Keratinocyte (primary cell): ENCODE measurements around the gene IRF7. TPM values are rescaled to one million over a fixed set of nuclear protein-coding genes. Genes with fewer than 3 reads are reported as not detected.

Source experiments
- DNase-seq: peaks from one replicate; pipeline ENCODE4 v3.0.0-alpha.2; 2011; ENCODE audit warnings: low read depth, missing footprints, low spot score
- FAIRE-seq: peaks from 2 replicates; lab custom pipeline; 2011; peaks lifted over from hg19 to GRCh38; lab: Jason Lieb, UNC
- H2AFZ ChIP-seq: 2 replicates; pipeline ENCODE4 v1.6.0; 2012; ENCODE audit warnings: low read length, control low read depth, inconsistent platforms; ENCODE audit not compliant: control insufficient read depth
- H3K27ac ChIP-seq: 2 replicates; pipeline ENCODE4 v1.5.1; 2011; ENCODE audit warnings: low read length; ENCODE audit not compliant: control insufficient read depth, insufficient read depth
- H3K27me3 ChIP-seq: 3 replicates; pipeline ENCODE4 v1.6.0; 2011; ENCODE audit warnings: low read length; ENCODE audit not compliant: control insufficient read depth, insufficient read depth; ENCODE audit errors: extremely low read depth
- H3K36me3 ChIP-seq, 2 experiments: 2 replicates in 1 of 2; 3 replicates in 1 of 2; pipeline ENCODE4 v1.5.1; 2011; ENCODE audit warnings: low read length in 2 of 2, mild to moderate bottlenecking in 1 of 2; ENCODE audit not compliant: control insufficient read depth in 2 of 2, insufficient read depth in 2 of 2; ENCODE audit errors: extremely low read depth in 1 of 2
- H3K4me1 ChIP-seq: 3 replicates; pipeline ENCODE4 v1.5.1; 2011; ENCODE audit warnings: low read length; ENCODE audit not compliant: control insufficient read depth, insufficient read depth; ENCODE audit errors: extremely low read depth
- H3K4me2 ChIP-seq: 3 replicates; pipeline ENCODE4 v1.6.0; 2011; ENCODE audit warnings: low read depth, low read length; ENCODE audit not compliant: control insufficient read depth, insufficient read depth; ENCODE audit errors: extremely low read depth
- H3K4me3 ChIP-seq, 3 experiments: fragments of 200-600 bp in 1 of 3; sonication (generic) in 1 of 3; 2 replicates in 2 of 3; 3 replicates in 1 of 3; pipeline ENCODE4 v1.5.1; 2011 to 2016; ENCODE audit warnings: low read length in 3 of 3, mild to moderate bottlenecking in 3 of 3, control low read depth in 2 of 3, inconsistent platforms in 1 of 3, low read depth in 1 of 3, mixed read lengths in 1 of 3, mixed run types in 1 of 3, moderate library complexity in 1 of 3; ENCODE audit not compliant: control insufficient read depth in 2 of 3, insufficient read depth in 2 of 3; ENCODE audit errors: extremely low read depth in 1 of 3
- H3K79me2 ChIP-seq: 2 replicates; pipeline ENCODE4 v1.6.0; 2012; ENCODE audit warnings: low read length; ENCODE audit not compliant: control insufficient read depth, insufficient read depth
- H3K9ac ChIP-seq: 3 replicates; pipeline ENCODE4 v1.6.0; 2011; ENCODE audit warnings: low read length; ENCODE audit not compliant: control insufficient read depth, insufficient read depth; ENCODE audit errors: extremely low read depth
- H3K9me1 ChIP-seq: 3 replicates; pipeline ENCODE4 v1.6.0; 2011; ENCODE audit warnings: low read length; ENCODE audit not compliant: control insufficient read depth, insufficient read depth; ENCODE audit errors: extremely low read depth
- H3K9me3 ChIP-seq: 2 replicates; pipeline ENCODE4 v1.5.1; 2012; ENCODE audit warnings: low read depth, low read length; ENCODE audit not compliant: control insufficient read depth
- H4K20me1 ChIP-seq: 3 replicates; pipeline ENCODE4 v1.6.0; 2011; ENCODE audit warnings: low read length; ENCODE audit not compliant: control insufficient read depth, insufficient read depth; ENCODE audit errors: extremely low read depth
- CTCF ChIP-seq, 3 experiments: IDR thresholded peaks in 1 of 3; conservative IDR thresholded peaks in 1 of 3; optimal IDR thresholded peaks in 1 of 3; 2 replicates in 2 of 3; 3 replicates in 1 of 3; pipeline versions ENCODE3 to v1.5.1; 2011; ENCODE audit warnings: low read length in 3 of 3, mild to moderate bottlenecking in 3 of 3, moderate library complexity in 2 of 3, control low read depth in 1 of 3, inconsistent platforms in 1 of 3; ENCODE audit not compliant: insufficient read depth in 2 of 3; ENCODE audit errors: extremely low read depth in 1 of 3
- EZH2 ChIP-seq: IDR thresholded peaks from one replicate; pipeline ENCODE4 v1.6.1; 2012; ENCODE audit warnings: inconsistent platforms, mild to moderate bottlenecking, low read length, moderate library complexity
- dilution Hi-C: fragments of 300-500 bp; cut with MboI; formaldehyde crosslinking; loops from one replicate; pipeline ENCODE4 v1.7.0; 2020; ENCODE audit warnings: low sequenced_read_pairs; ENCODE audit not compliant: extremely low pct_ligation_motif_present
- polyA plus RNA-seq, 5 experiments: library from polyadenylated mRNA; depleted of rRNA in 3 of 5; stranded (reverse) in 3 of 5; stranded (forward) in 1 of 5; unstranded in 1 of 5; fragments of >200 nt; gene quantifications; 1 replicate in 1 of 5; 2 replicates in 3 of 5; 3 replicates in 1 of 5; pipeline versions ENCODE4 v1.2.1 to v1.2.3, GENCODE V29; 2011 to 2012; ENCODE audit warnings: missing spikeins in 2 of 5, low read depth in 1 of 5, low replicate concordance in 1 of 5

IRF7 gene
- polyA plus RNA-seq, 1 donor (not counting 4 experiments of a cell fraction or from before 2014, with no cell fraction given), result 7.1 TPM

- TF ChIP-seq CTCF (optimal IDR thresholded peaks at IDR 0.05 in 1 of 3, IDR thresholded peaks at IDR 0.05 in 1 of 3, conservative IDR thresholded peaks at IDR 0.05 in 1 of 3; ENCODE audit: extremely low read depth in 1 of 3, insufficient read depth in 2 of 3, low read length in 3 of 3), result no peak
- no peak for TF ChIP-seq EZH2
- dilution Hi-C loops, result no loop called here
- Histone ChIP-seq H3K36me3 (no peaks in the 10 kb centered on the region), H3K9me1 (no peaks in the 10 kb centered on the region), H3K4me3 (no peak overlapping the region), H3K9me3 (no peaks in the 10 kb centered on the region), H3K4me2 (no peak overlapping the region), H3K27me3 (no peaks in the 10 kb centered on the region), H3K79me2 (no peaks in the 10 kb centered on the region), H3K9ac (no peak overlapping the region), H3K27ac (no peak overlapping the region), H2AFZ (no peak overlapping the region), H4K20me1 (no peaks in the 10 kb centered on the region), H3K4me1 (no peaks in the 10 kb centered on the region)
- DNase-seq (no peak), FAIRE-seq (no peak)
These were observed 7.7 kb upstream of the IRF7 start for GRCh38 chr11:623349-623869.

- dilution Hi-C loops, result no loop called here
- no peaks in the 10 kb centered on the region for H3K36me3 ChIP-seq
- no peak overlapping the region for H2AFZ ChIP-seq
- H3K4me3 ChIP-seq, result no peak overlapping the region
- no peaks in the 10 kb centered on the region for H3K9me3 ChIP-seq
- no peaks in the 10 kb centered on the region for H3K4me1 ChIP-seq
- no peaks in the 10 kb centered on the region for H3K79me2 ChIP-seq
- FAIRE-seq (no peak), DNase-seq (no peak)
- no peak overlapping the region for H3K27ac ChIP-seq
- no peak overlapping the region for H3K9ac ChIP-seq
- H4K20me1 ChIP-seq, result no peaks in the 10 kb centered on the region
- no peaks in the 10 kb centered on the region for H3K9me1 ChIP-seq
- no peak overlapping the region for H3K4me2 ChIP-seq
- H3K27me3 ChIP-seq, result no peaks in the 10 kb centered on the region
- TF ChIP-seq CTCF (optimal IDR thresholded peaks at IDR 0.05 in 1 of 3, IDR thresholded peaks at IDR 0.05 in 1 of 3, conservative IDR thresholded peaks at IDR 0.05 in 1 of 3; ENCODE audit: extremely low read depth in 1 of 3, insufficient read depth in 2 of 3, low read length in 3 of 3), result no peak
- TF ChIP-seq EZH2, result no peak
These were observed 6.1 kb upstream of the IRF7 start for GRCh38 chr11:621838-622237.
